Testis (tissue), 3 donors: ENCODE data around the gene DDAH1. TPM values are rescaled to one million over a fixed set of nuclear protein-coding genes. Genes with fewer than 3 reads are reported as not detected.

ENCODE experiments used
- DNase-seq: peaks from one replicate; pipeline ENCODE4 v3.0.0-alpha.2; 2019
- H3K27ac ChIP-seq, 2 donors: fragments of 200-600 bp; sonication (generic); one replicate each; pipeline ENCODE4 v1.5.1; 2019
- H3K27me3 ChIP-seq: fragments of 200-600 bp; sonication (generic); one replicate; pipeline ENCODE4 v1.5.1; 2019
- H3K36me3 ChIP-seq: fragments of 200-600 bp; sonication (generic); one replicate; pipeline ENCODE4 v1.5.1; 2017; ENCODE audit warnings: low read depth; ENCODE audit errors: missing control alignments
- H3K4me1 ChIP-seq: fragments of 200-600 bp; sonication (generic); one replicate; pipeline ENCODE4 v1.5.1; 2019
- H3K4me3 ChIP-seq, 2 donors: fragments of 200-600 bp; sonication (generic); one replicate each; pipeline ENCODE4 v1.5.1; 2017 to 2019
- H3K9me3 ChIP-seq: fragments of 200-600 bp; sonication (generic); one replicate; pipeline ENCODE4 v1.5.1; 2017
- POLR2A ChIP-seq: fragments of 450-650 bp; IDR thresholded peaks from one replicate; pipeline ENCODE4 v1.6.1; 2017; ENCODE audit warnings: antibody characterized with exemption, mild to moderate bottlenecking, moderate library complexity
- WGBS, 2 donors: methylation state at CpG; one replicate each; pipeline ENCODE4 v1.1.5; 2018; 5-methylcytosine and 5-hydroxymethylcytosine counted together
- intact Hi-C: fragments of 100-400 bp; cut with DNase I; formaldehyde crosslinking; loops from one replicate; pipeline ENCODE4 v1.15.1; 2023; ENCODE audit warnings: low total_unique reads
- polyA plus RNA-seq: library from polyadenylated mRNA; stranded (reverse); fragments of 350-450 nt; fragmentation: Illumina TruSeq; extraction: RNeasy Lipid Tissue Mini Kit (QIAGEN cat#74804); gene quantifications from one replicate; pipeline ENCODE4 v1.2.3, GENCODE V29; 2014; ENCODE audit warnings: low read depth, low replicate concordance; ENCODE audit not compliant: insufficient read depth
- total RNA-seq, 2 donors: library from RNA; depleted of rRNA; stranded (reverse); fragments of >200 nt; gene quantifications; one replicate each; pipeline ENCODE4 v1.2.3, GENCODE V29; 2016
- TF ChIP-seq, protein P1 (sequence below), 3 experiments: fragments of 450-650 bp in 2 of 3; fragments of 200-600 bp in 1 of 3; sonication (generic) in 1 of 3; IDR thresholded peaks; one replicate each; pipeline ENCODE4 v1.5.1; 2016 to 2019; ENCODE audit warnings: antibody characterized with exemption in 3 of 3, mild to moderate bottlenecking in 2 of 3, moderate library complexity in 1 of 3

The DDAH1 gene
- total and polyA plus RNA-seq, 3 donors from 2014 or later = 45.3 to 71.3 (median 54.3) TPM

DNA sequence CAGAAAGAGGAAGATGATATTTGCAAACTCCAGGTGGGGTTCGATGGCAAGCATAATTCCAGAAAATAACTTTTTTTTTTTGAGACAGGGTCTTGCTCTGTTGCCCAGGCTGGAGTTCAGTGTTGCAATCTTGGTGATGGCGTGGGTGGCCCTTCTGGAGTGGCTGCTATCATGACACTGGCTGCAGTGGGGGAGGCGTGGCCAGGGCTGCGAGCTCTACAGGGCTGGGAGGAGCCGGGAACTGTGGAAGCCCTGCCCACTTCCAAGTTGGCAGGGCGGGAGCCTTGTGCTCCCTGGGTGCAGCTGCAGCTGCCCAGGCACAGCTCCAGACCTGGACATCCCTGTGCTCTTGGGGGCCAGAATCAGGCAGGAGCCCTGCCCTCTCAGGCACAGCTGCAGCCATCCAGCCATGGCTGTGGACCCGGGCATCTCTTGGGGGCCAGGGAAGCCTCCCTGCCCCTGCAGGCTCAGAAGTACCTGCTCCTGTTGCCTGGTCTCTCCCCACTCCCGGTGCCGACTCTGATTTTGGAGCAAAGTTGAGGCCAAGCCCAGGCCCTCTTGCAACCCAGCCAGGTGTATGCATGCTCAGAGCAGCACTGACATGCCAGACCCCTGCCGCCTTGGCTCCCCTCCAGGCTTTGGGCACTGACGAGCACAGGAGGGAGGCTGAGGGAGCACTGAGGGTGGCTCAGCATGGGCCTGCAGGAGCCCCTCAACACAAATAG, 181.3 kb downstream of the DDAH1 start:
- Histone ChIP-seq H3K27me3 (no peaks in the 10 kb centered on the region), H3K9me3 (no peaks in the 10 kb centered on the region), H3K27ac (no peak overlapping the region), H3K4me3 (no peak overlapping the region), H3K36me3 (no peaks in the 10 kb centered on the region), H3K4me1 (no peaks in the 10 kb centered on the region)
- no peak for DNase-seq
- WGBS, 2 donors = 90 to 91% methylated on average over 5 to 11 of the region's 11 CpGs
- intact Hi-C loops = no loop called here
- TF ChIP-seq POLR2A = no peak
- TF ChIP-seq, protein P1, sequence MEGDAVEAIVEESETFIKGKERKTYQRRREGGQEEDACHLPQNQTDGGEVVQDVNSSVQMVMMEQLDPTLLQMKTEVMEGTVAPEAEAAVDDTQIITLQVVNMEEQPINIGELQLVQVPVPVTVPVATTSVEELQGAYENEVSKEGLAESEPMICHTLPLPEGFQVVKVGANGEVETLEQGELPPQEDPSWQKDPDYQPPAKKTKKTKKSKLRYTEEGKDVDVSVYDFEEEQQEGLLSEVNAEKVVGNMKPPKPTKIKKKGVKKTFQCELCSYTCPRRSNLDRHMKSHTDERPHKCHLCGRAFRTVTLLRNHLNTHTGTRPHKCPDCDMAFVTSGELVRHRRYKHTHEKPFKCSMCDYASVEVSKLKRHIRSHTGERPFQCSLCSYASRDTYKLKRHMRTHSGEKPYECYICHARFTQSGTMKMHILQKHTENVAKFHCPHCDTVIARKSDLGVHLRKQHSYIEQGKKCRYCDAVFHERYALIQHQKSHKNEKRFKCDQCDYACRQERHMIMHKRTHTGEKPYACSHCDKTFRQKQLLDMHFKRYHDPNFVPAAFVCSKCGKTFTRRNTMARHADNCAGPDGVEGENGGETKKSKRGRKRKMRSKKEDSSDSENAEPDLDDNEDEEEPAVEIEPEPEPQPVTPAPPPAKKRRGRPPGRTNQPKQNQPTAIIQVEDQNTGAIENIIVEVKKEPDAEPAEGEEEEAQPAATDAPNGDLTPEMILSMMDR (IDR thresholded peaks at IDR 0.05) = no peak

DNA sequence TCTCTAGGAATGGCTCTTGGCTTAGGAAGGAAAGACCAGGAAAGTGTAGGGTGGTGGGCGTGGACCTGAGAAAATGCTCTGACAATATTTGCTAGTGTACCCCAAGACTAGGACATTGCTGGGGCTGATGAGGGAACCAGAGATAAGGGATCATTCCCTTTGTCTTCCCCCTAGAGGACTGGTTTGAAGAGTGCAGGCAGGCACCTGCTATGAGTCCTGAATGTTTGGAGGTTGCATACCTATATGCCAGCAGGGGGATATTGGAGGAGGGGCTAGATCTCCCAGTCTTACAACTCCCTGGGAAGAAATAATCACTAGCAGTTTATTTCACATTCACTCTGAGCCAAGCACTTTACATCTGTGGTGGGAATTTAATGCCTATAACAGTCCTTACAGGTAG, 182.5 kb downstream of the DDAH1 start:
- H3K36me3 ChIP-seq = no peaks in the 10 kb centered on the region
- TF ChIP-seq POLR2A = no peak
- TF ChIP-seq, protein P1 (IDR thresholded peaks at IDR 0.05) = no peak
- no peak overlapping the region for H3K27ac ChIP-seq
- no peaks in the 10 kb centered on the region for H3K9me3 ChIP-seq
- 90 to 94% methylated on average over 1 of the region's 1 CpG for WGBS, 2 donors
- no peak overlapping the region for H3K4me3 ChIP-seq
- H3K27me3 ChIP-seq = no peaks in the 10 kb centered on the region
- DNase-seq = no peak
- H3K4me1 ChIP-seq = no peaks in the 10 kb centered on the region
- intact Hi-C loops = no loop called here

DNA sequence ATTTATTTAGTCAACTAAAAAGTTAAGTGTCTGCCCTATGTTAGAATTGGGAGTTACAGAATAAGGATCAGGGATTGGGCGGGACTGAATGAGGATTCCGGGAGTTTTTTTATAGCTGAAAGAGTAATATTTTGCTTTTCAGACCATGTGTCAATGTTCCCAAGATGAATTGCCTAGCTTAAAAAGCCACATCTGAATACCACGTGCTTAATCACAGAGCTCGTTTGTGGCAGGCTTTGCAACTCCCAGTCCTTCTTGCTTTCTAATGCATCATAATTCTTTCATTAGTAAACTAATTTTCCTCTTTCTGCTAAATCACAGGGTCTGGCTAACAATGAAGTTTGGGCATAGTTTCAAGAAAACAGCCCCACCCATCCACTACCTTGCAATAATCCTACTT, 184.3 kb downstream of the DDAH1 start:
- H3K4me1 ChIP-seq = peaks cover 5% of the 10 kb centered on the region
- H3K9me3 ChIP-seq = no peaks in the 10 kb centered on the region
- no peaks in the 10 kb centered on the region for H3K36me3 ChIP-seq
- no peak for DNase-seq
- intact Hi-C loops = no loop called here
- H3K27ac ChIP-seq = no peak overlapping the region
- TF ChIP-seq, protein P1 (IDR thresholded peaks at IDR 0.05) = no peak
- H3K4me3 ChIP-seq = no peak overlapping the region
- whole genome bisulfite sequencing, 2 donors = 61 to 79% methylated on average over 4 of the region's 4 CpGs
- no peaks in the 10 kb centered on the region for H3K27me3 ChIP-seq

DNA sequence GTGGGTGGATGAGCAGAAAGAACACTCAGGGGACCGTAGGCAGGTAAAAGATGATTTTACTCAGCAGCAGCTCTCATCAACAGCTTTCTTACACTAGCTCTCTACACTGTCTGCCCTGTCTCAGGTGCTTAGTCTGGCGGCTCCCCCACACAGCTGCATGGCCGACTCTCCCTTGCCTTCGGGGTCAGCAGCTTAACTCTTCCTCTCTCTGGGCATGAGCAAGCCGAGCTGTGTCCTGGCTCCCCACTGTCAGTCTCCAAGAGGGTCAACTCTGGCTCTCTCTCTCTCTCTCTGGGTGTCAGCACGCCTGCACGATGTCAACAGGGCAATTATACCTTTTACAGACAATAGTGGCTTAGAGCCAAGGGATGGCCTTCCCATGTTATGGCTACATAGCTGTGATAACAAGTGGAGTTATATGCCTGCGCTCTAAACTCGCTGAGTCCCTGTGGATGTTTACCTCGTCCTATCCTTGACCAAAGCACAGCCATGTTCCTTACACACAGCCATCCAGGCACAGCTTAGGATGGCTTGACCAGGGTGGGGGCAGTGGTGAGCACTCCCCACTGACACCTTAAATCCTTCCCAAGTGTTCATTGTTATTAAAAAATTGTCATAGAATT, 185.4 kb downstream of the DDAH1 start:
- intact Hi-C loops = no loop called here
- no peaks in the 10 kb centered on the region for H3K36me3 ChIP-seq
- H3K4me3 ChIP-seq = no peak overlapping the region
- no peak for DNase-seq
- WGBS, 2 donors = 59 to 61% methylated on average over 10 of the region's 10 CpGs
- H3K27ac ChIP-seq = no peak overlapping the region
- H3K9me3 ChIP-seq = no peaks in the 10 kb centered on the region
- TF ChIP-seq POLR2A = no peak
- TF ChIP-seq, protein P1 (IDR thresholded peaks at IDR 0.05) = no peak
- no peaks in the 10 kb centered on the region for H3K27me3 ChIP-seq
- H3K4me1 ChIP-seq = peaks cover 16% of the 10 kb centered on the region
